Large intestine (tissue), 3 donors: ENCODE measurements around the gene DPT. TPM values are rescaled to one million over a fixed set of nuclear protein-coding genes. Genes with fewer than 3 reads are reported as not detected.
A peak's percentile ranks its signal among the peaks of the same experiment; 100 is the strongest.

ENCODE experiments used
- DNase-seq, 2 donors: peaks; one replicate each; pipeline versions ENCODE4 v3.0.0 to v3.0.0-alpha.2; 2013
- H3K27ac ChIP-seq: one replicate; pipeline ENCODE4 v1.5.1; 2013; ENCODE audit warnings: low read length
- H3K27me3 ChIP-seq: 2 replicates; pipeline ENCODE4 v1.6.1; 2013; ENCODE audit warnings: low read length; ENCODE audit not compliant: control insufficient read depth, insufficient read depth
- H3K36me3 ChIP-seq: 2 replicates; pipeline ENCODE4 v1.6.1; 2013; ENCODE audit warnings: low read length; ENCODE audit not compliant: control insufficient read depth, insufficient read depth
- H3K4me1 ChIP-seq: one replicate; pipeline ENCODE4 v1.6.1; 2013; ENCODE audit warnings: low read length; ENCODE audit not compliant: control insufficient read depth, insufficient read depth
- H3K4me3 ChIP-seq: one replicate; pipeline ENCODE4 v1.5.1; 2013; ENCODE audit warnings: low read length
- H3K9me3 ChIP-seq: one replicate; pipeline ENCODE4 v1.6.1; 2013; ENCODE audit warnings: mild to moderate bottlenecking, low read depth, low read length, moderate library complexity; ENCODE audit not compliant: control insufficient read depth
- WGBS: methylation state at CpG from one replicate; pipeline ENCODE4 v1.1.5; 2013; ENCODE audit warnings: low lambda C conversion rate; ENCODE audit not compliant: insufficient coverage; 5-methylcytosine and 5-hydroxymethylcytosine counted together
- polyA plus RNA-seq: library from polyadenylated mRNA; unstranded; fragments of 120-200 nt; gene quantifications from one replicate; pipeline ENCODE4 v1.2.1, GENCODE V29; 2013

Gene DPT
- polyA plus RNA-seq, 1 donor: 11.4 TPM

- H3K4me1 ChIP-seq: no peaks in the 10 kb centered on the region
- no peak overlapping the region for H3K4me3 ChIP-seq
- H3K27me3 ChIP-seq: no peaks in the 10 kb centered on the region
- WGBS: 90% methylated on average over 1 of the region's 3 CpGs
- no peaks in the 10 kb centered on the region for H3K9me3 ChIP-seq
- H3K36me3 ChIP-seq: no peaks in the 10 kb centered on the region
- DNase-seq: peak in 1 of 2 donors; percentile 29
- no peak overlapping the region for H3K27ac ChIP-seq
These were observed 34.0 kb upstream of the DPT start for GRCh38 chr1:168763031-168763430.

DNA sequence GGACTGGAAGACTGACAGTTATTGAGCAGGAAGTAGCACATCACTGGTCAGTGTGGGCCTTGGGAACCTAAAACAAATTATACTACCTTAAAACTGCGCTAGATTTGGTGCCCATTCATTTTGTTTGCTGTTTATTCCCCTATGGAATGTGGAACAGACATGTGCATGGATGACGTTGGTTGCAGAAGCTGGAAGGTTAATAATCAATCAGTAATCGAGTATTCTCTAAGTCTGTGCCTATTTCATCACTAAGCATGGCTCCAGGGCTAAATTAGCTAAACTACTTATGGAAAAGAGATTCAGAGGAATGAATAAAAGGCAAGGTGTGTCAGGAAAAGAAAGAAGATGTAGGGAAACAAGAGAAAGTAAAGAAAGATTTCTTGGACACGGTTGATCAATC lies 33.5 kb upstream of the DPT start:
- Histone ChIP-seq H3K4me3 (no peak overlapping the region), H3K27ac (no peak overlapping the region), H3K9me3 (no peaks in the 10 kb centered on the region), H3K36me3 (no peaks in the 10 kb centered on the region), H3K4me1 (no peaks in the 10 kb centered on the region), H3K27me3 (no peaks in the 10 kb centered on the region)
- 70% methylated on average over 2 of the region's 4 CpGs for WGBS
- no peak for DNase-seq

DNA sequence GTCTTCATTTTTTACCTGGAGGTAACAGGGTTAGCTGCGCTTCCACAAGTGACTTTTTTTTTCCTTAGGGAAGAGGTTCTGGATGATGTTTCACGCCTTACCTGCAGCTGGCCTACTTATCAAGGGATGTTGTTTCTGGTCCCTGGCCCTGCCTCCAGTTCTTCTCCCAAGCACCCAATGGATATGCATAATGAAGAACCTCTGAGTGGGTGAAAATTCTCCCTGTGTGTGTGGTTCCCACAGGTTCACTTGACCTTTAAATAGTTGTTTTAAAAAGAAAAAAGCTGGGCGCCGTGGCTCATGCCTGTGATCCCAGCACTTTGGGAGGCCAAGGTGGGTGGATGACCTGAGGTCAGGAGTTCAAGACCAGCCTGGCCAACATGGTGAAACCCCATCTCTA lies 31.8 kb upstream of the DPT start:
- no peak overlapping the region for H3K27ac ChIP-seq
- no peaks in the 10 kb centered on the region for H3K36me3 ChIP-seq
- H3K4me3 ChIP-seq: no peak overlapping the region
- H3K4me1 ChIP-seq: no peaks in the 10 kb centered on the region
- WGBS: no CpG with 5 or more reads among the region's 4 CpGs
- DNase-seq: no peak
- no peaks in the 10 kb centered on the region for H3K9me3 ChIP-seq
- H3K27me3 ChIP-seq: no peaks in the 10 kb centered on the region

GRCh38 chr1:168760241-168760640 lies 31.2 kb upstream of the DPT start:
- Histone ChIP-seq H3K36me3 (no peaks in the 10 kb centered on the region), H3K27ac (no peak overlapping the region), H3K4me1 (no peaks in the 10 kb centered on the region), H3K4me3 (no peak overlapping the region), H3K9me3 (no peaks in the 10 kb centered on the region), H3K27me3 (no peaks in the 10 kb centered on the region)
- WGBS: no CpG with 5 or more reads among the region's 2 CpGs
- DNase-seq: no peak

DNA sequence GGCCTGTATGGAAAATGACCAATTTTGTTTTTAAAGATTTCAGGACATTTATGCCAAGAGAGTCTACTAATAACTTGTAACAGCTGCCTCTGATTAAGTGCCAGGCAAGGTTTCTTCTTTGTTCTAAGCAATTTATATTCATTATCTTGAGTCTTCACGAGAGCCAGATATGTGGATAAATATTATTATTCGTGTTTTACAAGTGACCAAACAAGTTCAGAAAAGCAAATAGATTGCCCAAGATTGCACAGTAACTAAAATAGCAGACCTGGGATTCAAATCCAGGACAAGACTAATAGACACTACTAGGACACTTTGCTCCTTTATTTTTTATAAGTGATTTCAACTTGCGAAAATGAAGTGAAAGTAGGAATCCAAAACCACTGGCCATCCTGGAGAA lies 30.1 kb upstream of the DPT start:
- H3K36me3 ChIP-seq: no peaks in the 10 kb centered on the region
- H3K4me1 ChIP-seq: no peaks in the 10 kb centered on the region
- no peak for DNase-seq
- H3K9me3 ChIP-seq: no peaks in the 10 kb centered on the region
- H3K4me3 ChIP-seq: no peak overlapping the region
- no peaks in the 10 kb centered on the region for H3K27me3 ChIP-seq
- no peak overlapping the region for H3K27ac ChIP-seq
- 30% methylated on average over 2 of the region's 3 CpGs for WGBS

DNA sequence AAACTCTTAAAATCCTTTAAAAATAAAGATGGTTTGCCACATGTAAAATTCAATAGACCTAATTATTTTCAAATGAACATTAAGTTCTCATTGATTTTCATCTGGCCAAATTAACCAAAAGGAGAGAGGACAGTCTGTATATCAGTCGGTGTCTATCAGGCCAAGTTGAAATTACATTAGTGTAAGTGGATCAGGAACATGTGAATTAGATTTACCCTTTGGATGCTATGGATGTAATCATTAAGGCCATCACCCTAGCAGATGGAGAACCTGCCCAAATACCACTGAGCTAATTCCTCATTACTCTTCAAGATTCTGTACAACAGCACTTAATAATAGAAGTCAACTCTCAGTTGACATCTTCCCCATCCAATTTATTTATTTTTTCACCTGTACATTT lies 29.5 kb upstream of the DPT start:
- Histone ChIP-seq H3K4me3 (no peak overlapping the region), H3K9me3 (no peaks in the 10 kb centered on the region), H3K36me3 (no peaks in the 10 kb centered on the region), H3K27me3 (no peaks in the 10 kb centered on the region), H3K4me1 (no peaks in the 10 kb centered on the region), H3K27ac (no peak overlapping the region)
- no CpG with 5 or more reads among the region's 1 CpG for WGBS
- no peak for DNase-seq

GRCh38 chr1:168755800-168756418 lies 26.9 kb upstream of the DPT start:
- Histone ChIP-seq H3K27ac (no peak overlapping the region), H3K36me3 (no peaks in the 10 kb centered on the region), H3K4me3 (no peak overlapping the region), H3K27me3 (no peaks in the 10 kb centered on the region), H3K9me3 (no peaks in the 10 kb centered on the region), H3K4me1 (peaks cover 7% of the 10 kb centered on the region)
- no peak for DNase-seq
- 67% methylated on average over 1 of the region's 5 CpGs for WGBS

- Histone ChIP-seq H3K27ac (no peak overlapping the region), H3K27me3 (no peaks in the 10 kb centered on the region), H3K4me1 (peaks cover 7% of the 10 kb centered on the region), H3K36me3 (no peaks in the 10 kb centered on the region), H3K9me3 (no peaks in the 10 kb centered on the region), H3K4me3 (no peak overlapping the region)
- 20% methylated on average over 1 of the region's 8 CpGs for WGBS
- DNase-seq: peak; percentile 33 to 71
These were observed 23.3 kb upstream of the DPT start for GRCh38 chr1:168752171-168752832.

DNA sequence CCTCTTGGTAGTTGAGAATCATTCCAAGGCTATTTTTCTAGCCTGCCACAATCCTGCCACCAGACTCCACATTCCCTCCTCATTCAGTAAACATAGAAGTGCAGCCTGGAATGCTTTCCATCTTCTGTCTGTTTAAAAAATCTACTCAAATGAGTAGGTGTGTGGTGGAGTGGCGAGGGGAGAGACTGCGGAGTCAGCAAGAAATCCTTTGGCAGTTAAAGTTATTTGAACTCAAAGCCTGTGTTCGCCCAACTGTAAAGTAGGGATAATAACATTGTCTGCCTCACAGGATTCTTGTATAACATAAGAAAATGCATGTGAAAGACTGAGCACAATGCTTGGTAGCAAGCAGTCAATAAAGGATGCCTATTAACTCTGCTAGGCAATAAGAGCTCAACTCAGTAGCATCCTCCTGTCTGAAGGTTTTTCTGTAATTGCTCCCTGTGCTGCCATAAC lies 22.2 kb upstream of the DPT start:
- no peak overlapping the region for H3K4me3 ChIP-seq
- H3K27ac ChIP-seq: no peak overlapping the region
- DNase-seq: no peak
- no peaks in the 10 kb centered on the region for H3K27me3 ChIP-seq
- 83% methylated on average over 2 of the region's 3 CpGs for WGBS
- no peaks in the 10 kb centered on the region for H3K9me3 ChIP-seq
- no peaks in the 10 kb centered on the region for H3K36me3 ChIP-seq
- H3K4me1 ChIP-seq: peaks cover 7% of the 10 kb centered on the region

- Histone ChIP-seq H3K4me1 (no peaks in the 10 kb centered on the region), H3K27me3 (no peaks in the 10 kb centered on the region)
These were observed 14.1 kb upstream of the DPT start for GRCh38 chr1:168742994-168743650.

More at GRCh38 chr1:168742994-168743650, 14.1 kb upstream of the DPT start:
- Histone ChIP-seq H3K36me3 (no peaks in the 10 kb centered on the region), H3K4me3 (no peak overlapping the region), H3K9me3 (no peaks in the 10 kb centered on the region), H3K27ac (no peak overlapping the region)
- 50% methylated on average over 1 of the region's 8 CpGs for WGBS
- no peak for DNase-seq
